H7 (cell line): ENCODE measurements around the gene AFG3L2. TPM values are rescaled to one million over a fixed set of nuclear protein-coding genes. Genes with fewer than 3 reads are reported as not detected.
A peak's percentile ranks its signal among the peaks of the same experiment; 100 is the strongest.

Experiments used
- DNase-seq: peaks from one replicate; pipeline ENCODE4 v3.0.0; 2012
- H3K27me3 ChIP-seq: 2 replicates; pipeline ENCODE4 v1.6.0; 2011; ENCODE audit warnings: mild to moderate bottlenecking, low read length; ENCODE audit not compliant: control insufficient read depth, insufficient read depth
- H3K36me3 ChIP-seq: replicated peaks from 2 replicates; pipeline ENCODE4 v1.5.1; 2011; ENCODE audit warnings: low read length; ENCODE audit not compliant: control insufficient read depth, insufficient read depth
- H3K4me3 ChIP-seq: 2 replicates; pipeline ENCODE4 v1.5.1; 2011; ENCODE audit warnings: low read depth, mild to moderate bottlenecking, control low read depth, low read length, moderate library complexity; ENCODE audit not compliant: insufficient read depth
- total RNA-seq: library from RNA; depleted of rRNA; stranded (reverse); fragments of >200 nt; shearing (Covaris generic); gene quantifications from 2 replicates; pipeline ENCODE4 v1.2.3, GENCODE V29; 2014

The AFG3L2 gene
- total RNA-seq, 1 experiment from 2014 or later: 108 TPM

- peaks cover 5% of the 10 kb centered on the region; the same call in 1 of the 2 replicates for H3K27me3 ChIP-seq
- DNase-seq: no peak
- H3K4me3 ChIP-seq: no peak overlapping the region
- H3K36me3 ChIP-seq: no peaks in the 10 kb centered on the region
Measured at GRCh38 chr18:12302391-12303147, 74.5 kb downstream of the AFG3L2 start.

GRCh38 chr18:12301263-12302005, 75.6 kb downstream of the AFG3L2 start:
- Histone ChIP-seq H3K27me3 (peaks cover 2% of the 10 kb centered on the region; the same call in 1 of the 2 replicates), H3K4me3 (no peak overlapping the region), H3K36me3 (no peaks in the 10 kb centered on the region)
- DNase-seq: no peak

GRCh38 chr18:12299862-12300261, 77.2 kb downstream of the AFG3L2 start:
- Histone ChIP-seq H3K27me3 (no peaks in the 10 kb centered on the region), H3K36me3 (no peaks in the 10 kb centered on the region), H3K4me3 (no peak overlapping the region)
- no peak for DNase-seq

- DNase-seq: no peak
- H3K4me3 ChIP-seq: no peak overlapping the region
- no peaks in the 10 kb centered on the region for H3K36me3 ChIP-seq
- H3K27me3 ChIP-seq: no peaks in the 10 kb centered on the region
Measured at GRCh38 chr18:12296457-12296856, 80.6 kb downstream of the AFG3L2 start.

GRCh38 chr18:12296087-12296403, 81.0 kb downstream of the AFG3L2 start:
- DNase-seq: peak; percentile 18
- no peak overlapping the region for H3K4me3 ChIP-seq
- no peaks in the 10 kb centered on the region for H3K36me3 ChIP-seq
- H3K27me3 ChIP-seq: no peaks in the 10 kb centered on the region

GRCh38 chr18:12295389-12296086, 81.5 kb downstream of the AFG3L2 start:
- Histone ChIP-seq H3K27me3 (no peaks in the 10 kb centered on the region), H3K36me3 (no peaks in the 10 kb centered on the region), H3K4me3 (no peak overlapping the region)
- no peak for DNase-seq

GRCh38 chr18:12293831-12294230, 83.2 kb downstream of the AFG3L2 start:
- no peak overlapping the region for H3K4me3 ChIP-seq
- no peaks in the 10 kb centered on the region for H3K27me3 ChIP-seq
- DNase-seq: peak; percentile 25
- H3K36me3 ChIP-seq: no peaks in the 10 kb centered on the region

- H3K36me3 ChIP-seq: no peaks in the 10 kb centered on the region
- peak; percentile 16 for DNase-seq
- no peak overlapping the region for H3K4me3 ChIP-seq
- peaks cover 13% of the 10 kb centered on the region for H3K27me3 ChIP-seq
Measured at GRCh38 chr18:12291690-12292089, 85.3 kb downstream of the AFG3L2 start.

GRCh38 chr18:12291161-12291560, 85.9 kb downstream of the AFG3L2 start:
- H3K27me3 ChIP-seq: peaks cover 13% of the 10 kb centered on the region
- DNase-seq: no peak
- no peak overlapping the region for H3K4me3 ChIP-seq
- H3K36me3 ChIP-seq: no peaks in the 10 kb centered on the region

GRCh38 chr18:12290086-12290485, 86.9 kb downstream of the AFG3L2 start:
- Histone ChIP-seq H3K27me3 (peaks cover 13% of the 10 kb centered on the region), H3K36me3 (no peaks in the 10 kb centered on the region), H3K4me3 (no peak overlapping the region)
- no peak for DNase-seq

GRCh38 chr18:12288403-12288755, 88.6 kb downstream of the AFG3L2 start:
- peaks cover 13% of the 10 kb centered on the region for H3K27me3 ChIP-seq
- peak; percentile 69 for DNase-seq
- H3K4me3 ChIP-seq: peak overlapping the region; percentile 39
- no peaks in the 10 kb centered on the region for H3K36me3 ChIP-seq

GRCh38 chr18:12287684-12288402, 89.2 kb downstream of the AFG3L2 start:
- Histone ChIP-seq H3K27me3 (peaks cover 13% of the 10 kb centered on the region), H3K4me3 (peak overlapping the region; percentile 39), H3K36me3 (no peaks in the 10 kb centered on the region)
- DNase-seq: peak; percentile 79

GRCh38 chr18:12287131-12287681, 89.8 kb downstream of the AFG3L2 start:
- Histone ChIP-seq H3K36me3 (no peaks in the 10 kb centered on the region), H3K27me3 (peaks cover 13% of the 10 kb centered on the region), H3K4me3 (peak overlapping the region; percentile 39)
- DNase-seq: peak; percentile 85

- peaks cover 13% of the 10 kb centered on the region for H3K27me3 ChIP-seq
- DNase-seq: no peak
Measured at GRCh38 chr18:12283666-12284065, 93.4 kb downstream of the AFG3L2 start.

More at GRCh38 chr18:12283666-12284065, 93.4 kb downstream of the AFG3L2 start:
- Histone ChIP-seq H3K4me3 (no peak overlapping the region), H3K36me3 (no peaks in the 10 kb centered on the region)
